ENCODE results near the gene KARS1.
"Not testable (repeated sequence)": the region's sequence is repeated elsewhere in the genome, so short reads cannot be mapped to it uniquely, and the experiment has no call there.

Gene KARS1

DNA sequence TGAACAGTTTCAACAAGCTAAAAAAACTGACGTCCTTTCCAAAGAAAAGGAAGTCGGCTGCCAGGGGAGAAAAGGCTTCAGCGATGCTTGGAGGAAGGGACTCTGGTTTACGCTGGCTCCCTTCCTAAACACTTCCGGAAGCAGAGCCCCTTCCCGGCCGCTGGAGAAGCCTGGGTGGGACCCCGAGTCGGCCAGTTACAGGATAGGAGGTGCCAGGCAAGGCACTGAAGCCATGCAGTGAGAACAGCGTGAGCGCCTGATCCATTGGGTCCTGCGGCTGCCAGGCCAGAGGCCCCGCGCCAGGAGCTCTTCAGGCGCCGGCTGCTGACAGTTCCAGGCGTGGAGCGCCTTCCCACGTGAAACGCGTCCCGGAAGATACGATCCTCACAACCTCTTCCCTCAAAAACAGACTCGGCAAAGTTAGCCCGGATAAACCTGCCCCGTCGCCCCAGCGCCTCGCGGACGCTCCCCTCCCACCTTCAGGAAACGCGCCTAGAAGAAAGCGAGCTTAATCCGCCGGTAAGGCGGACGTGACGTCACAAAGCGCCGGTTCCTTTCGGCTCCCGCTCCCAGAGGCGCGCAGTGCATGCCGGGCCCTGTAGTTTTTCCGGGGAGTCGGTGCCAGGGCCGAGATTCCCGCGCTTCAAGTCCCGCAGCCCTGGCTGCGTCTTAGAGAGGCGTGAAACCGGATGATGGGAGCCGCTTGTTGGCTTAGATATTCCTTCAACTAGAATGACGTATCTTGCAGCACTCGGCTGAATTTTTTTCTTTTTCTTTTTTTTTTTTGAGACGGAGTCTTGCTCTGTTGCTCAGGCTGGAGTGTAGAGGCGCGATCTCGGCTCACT, 24.5 kb downstream of the KARS1 start, which contains the start of gene ADAT1:
TSS of gene ADAT1 (minus strand) at position 521 of the 845 bp plus-strand sequence. CDS start 2,482 bp downstream, outside the sequence.
- peak; percentile 98 to 99 (median 99) for DNase-seq

DNA sequence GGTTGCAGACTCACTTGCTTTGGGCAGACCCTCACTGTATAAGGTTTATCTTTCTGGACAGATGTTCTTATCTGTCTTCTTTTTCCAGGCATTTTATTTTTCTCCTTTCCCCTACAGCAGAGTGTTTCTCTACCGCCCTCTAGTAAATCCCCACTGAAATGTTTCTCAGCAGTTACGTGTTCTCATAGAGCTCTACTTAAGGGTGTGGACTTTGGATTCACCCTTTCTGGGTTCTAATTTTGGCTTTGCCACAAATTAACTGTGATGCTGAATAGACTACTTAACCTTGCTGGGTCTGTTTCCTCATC, 26.3 kb downstream of the KARS1 start:
- DNase-seq: peak in 2 of 3 donors; percentile 9 to 31

DNA sequence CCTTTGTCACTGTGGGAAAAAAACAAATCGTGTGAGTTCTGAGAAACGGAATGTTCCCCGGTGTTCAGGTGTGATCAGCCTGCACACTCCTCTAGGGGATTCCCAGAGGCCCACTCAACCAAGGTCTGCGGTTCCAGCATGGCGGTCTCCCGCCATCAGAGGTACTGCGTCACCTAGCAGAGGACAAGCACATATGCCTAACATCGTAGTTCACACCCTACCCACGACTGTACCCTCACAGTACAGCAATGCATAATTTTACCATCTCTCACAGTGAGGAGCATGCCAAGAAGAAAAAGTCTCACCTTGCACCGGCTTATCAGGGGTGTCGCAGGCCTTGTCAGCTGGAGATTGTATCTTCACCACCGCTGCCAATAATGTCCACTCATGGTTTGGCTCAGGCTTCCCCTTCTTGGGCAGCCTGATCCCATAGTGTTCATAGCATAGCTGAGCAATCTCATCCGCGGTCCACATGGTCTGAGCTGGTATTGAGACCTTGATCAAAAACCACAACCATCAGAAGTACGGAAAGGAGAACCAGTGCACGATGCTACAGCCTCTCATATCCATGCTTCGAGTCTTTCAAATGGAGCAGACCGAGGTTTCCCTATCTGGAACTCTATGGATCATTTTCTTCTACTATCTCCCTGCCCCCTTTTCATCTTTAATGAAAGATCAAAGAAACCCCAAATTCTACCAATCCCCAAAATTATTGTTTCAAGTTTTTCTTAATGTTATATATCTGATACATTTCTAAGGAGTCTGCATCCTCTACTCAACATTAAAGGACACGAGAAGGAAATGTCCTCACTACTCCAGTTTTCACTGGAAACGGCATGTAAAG, 26.9 kb downstream of the KARS1 start:
- DNase-seq: no peak

DNA sequence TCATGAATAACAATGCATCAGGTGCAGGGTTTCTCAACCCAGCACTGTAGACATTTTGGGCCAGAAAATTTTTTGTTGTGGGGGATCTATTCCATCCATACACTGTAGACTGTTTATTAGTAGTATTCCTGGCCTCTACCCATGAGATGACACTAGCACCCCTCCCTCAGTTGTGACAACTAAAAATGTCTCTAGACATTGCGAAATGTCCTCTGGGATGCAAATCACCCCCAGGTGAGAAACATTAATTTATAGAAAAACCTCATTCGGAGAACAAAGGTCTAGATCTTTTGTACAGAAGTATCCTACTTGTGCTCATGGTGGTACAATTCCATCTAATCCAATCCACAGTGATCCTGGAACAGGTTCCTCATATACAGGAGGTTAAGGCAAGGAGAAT, 28.7 kb downstream of the KARS1 start:
- DNase-seq: no peak

DNA sequence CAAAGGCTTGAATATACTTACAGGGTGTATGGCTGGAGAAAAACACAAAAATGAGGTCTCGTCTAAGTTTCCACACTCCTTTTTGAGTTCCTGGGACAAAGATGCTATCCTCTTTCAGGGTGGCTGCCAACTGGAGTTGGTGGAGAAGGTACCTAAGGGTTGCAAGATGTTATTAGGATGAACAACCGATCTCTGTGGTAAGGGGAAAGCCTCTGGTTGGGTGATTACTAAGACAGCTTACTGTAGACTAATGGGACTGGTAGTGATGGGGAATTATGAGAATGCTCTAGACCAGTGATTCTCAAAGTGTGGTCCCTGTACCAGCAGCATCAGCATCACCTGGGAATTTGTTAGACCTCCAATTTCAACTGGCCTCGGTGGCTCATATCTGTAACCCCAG, 30.3 kb downstream of the KARS1 start:
- DNase-seq: no peak

DNA sequence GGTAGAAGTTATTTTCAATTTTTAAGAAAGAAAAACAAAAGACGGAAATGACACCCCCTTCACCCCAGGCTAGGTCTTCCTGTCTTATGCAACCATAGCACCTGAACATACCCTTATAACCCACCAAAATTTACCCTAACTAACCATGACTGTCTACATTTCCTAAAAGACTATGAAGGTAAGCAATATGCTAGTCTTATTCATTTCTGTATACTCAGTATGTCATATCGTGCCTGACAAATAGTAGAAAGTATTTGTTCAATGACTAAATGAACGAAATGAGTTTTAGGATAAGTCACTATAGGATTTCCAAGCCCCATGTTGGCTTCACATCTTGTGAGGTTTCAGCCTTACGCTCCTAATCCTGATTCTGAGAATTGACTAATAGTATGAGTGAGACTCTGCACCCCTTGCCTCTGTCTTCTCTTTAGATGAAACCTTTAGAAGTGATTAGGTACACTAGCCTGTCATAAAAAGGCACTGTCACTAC, 30.9 kb downstream of the KARS1 start:
- DNase-seq: no peak

DNA sequence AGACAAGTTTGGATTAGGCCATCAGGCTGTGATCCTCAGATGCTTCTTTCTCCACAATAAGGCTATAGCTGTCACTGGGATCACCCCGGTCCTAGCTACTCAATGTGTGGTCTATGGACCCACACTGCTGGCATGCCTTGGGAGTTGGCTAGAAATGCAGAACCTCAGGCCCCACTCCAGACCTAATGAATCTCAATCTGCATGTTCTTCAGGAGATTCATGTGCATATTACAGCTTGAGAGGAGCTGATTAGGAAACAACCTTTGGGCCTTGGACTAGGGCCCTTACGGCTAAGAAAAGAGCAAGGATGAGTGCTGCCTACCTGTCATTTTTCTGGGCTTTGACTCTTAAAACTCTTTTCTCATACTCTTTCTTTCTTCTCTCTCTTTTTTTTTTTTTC, 31.8 kb downstream of the KARS1 start:
- DNase-seq: no peak

DNA sequence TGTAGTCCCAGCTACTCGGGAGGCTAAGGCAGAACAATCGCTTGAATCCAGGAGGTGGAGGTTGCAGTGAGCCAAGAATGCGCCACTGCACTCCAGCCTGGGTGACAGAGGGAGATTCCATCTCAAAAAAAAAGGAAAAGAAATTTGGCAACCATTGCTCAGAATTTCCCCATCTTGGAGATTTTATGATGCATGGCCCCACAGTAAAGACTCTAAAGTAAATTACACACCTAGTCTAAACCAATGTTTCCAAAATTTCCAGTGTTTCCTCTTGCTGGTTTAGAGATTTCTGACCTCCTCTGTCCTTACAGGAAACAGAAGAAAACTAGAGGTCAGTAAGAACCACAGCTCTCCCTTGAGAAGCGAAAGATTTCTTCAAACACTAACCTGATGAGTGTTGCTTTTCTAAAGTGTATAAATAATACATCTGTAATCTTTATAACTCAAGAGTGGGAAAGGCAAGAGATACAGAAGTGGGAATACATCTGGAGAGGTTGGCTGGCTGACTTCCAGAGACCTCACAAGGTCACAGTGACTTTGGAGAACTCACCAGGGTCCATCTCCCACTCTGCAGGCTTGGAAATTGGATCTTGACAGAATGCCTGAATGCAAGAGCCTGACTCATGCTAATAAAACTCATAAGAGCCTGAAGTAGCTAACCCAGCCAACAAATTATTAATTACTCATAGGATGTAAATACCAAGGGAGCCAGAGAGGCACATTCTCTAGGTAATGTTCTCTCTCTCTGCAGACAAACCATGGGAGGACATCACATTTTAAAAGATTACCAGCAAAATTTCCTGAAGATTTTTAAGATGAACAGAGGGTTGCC, 33.2 kb downstream of the KARS1 start:
- DNase-seq: peak; percentile 17 to 41 (median 40)

DNA sequence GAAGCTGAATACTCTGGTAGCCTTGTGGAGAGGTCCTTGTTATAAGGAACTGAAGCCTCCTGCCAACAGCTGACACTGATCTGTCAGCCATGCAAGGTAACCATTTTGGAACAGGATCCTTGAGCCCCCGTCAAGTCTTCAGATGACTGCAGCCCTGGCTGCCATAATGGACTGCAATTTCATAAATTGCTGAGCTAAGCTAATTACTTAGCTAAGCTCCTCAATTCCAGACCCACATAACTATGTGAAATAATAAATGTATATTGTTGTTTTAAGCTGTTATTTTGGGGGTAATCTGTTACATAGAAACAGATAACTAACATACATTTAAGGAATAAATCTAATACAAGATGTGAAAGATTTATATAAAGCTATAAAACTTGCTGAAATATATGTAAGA, 41.0 kb downstream of the KARS1 start:
- DNase-seq: no peak

DNA sequence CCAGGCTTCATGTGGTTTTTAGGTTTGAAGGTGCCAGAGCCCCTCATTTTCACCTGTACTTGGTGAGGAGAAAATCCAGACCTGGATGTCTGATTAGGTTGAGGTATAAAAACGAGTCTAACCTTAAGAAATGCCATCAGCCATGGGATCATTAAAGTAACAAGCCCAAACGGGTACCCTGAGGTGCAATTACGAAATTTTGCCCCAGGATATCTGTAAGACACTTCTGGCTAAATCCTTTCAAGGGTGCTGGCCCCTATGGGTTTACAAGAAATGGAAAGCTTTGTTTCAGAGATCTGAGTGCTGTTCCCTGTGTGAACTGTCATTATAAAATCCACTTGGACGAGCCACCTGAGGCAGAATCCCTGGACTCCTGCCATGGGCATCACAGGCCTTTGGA, 44.2 kb downstream of the KARS1 start:
- DNase-seq: no peak

DNA sequence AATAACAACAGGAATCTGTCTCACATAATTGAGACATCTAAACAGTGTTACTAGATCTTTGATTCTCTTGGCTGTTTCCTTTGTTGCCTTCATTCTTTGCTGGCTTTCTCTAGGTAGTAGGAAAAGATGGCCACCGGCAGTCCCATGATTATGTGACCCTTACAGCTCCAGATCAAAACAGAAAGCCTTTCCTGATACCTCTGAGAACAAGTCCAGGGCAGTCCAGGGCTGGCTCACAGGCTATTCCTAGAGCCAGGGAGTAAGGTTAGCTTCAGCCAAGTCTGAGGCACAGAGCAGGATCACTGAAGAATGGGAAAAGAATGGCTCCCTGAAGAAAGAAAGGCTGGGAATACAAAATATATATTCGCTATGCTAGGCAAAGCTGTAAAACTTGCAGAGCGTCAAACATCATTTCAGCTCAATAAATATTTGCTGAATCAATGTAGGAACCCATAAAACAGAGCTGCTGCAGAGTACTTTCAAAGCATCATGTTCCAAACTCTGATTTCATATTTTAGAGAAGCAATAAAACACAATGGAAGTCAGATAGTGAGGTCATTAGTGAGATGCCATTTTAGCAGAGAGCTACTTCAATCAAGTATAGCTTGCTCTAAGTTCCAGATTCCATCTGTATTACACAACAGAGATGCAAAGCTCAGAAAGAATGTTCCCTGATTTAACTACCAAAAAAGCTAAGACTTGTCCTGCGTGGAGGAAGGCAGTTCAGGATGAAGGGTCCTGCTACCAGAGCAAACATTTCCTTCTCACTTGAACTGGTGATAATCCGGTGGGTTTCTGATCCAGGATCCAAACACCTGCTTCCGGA, 47.8 kb downstream of the KARS1 start:
- DNase-seq: no peak

DNA sequence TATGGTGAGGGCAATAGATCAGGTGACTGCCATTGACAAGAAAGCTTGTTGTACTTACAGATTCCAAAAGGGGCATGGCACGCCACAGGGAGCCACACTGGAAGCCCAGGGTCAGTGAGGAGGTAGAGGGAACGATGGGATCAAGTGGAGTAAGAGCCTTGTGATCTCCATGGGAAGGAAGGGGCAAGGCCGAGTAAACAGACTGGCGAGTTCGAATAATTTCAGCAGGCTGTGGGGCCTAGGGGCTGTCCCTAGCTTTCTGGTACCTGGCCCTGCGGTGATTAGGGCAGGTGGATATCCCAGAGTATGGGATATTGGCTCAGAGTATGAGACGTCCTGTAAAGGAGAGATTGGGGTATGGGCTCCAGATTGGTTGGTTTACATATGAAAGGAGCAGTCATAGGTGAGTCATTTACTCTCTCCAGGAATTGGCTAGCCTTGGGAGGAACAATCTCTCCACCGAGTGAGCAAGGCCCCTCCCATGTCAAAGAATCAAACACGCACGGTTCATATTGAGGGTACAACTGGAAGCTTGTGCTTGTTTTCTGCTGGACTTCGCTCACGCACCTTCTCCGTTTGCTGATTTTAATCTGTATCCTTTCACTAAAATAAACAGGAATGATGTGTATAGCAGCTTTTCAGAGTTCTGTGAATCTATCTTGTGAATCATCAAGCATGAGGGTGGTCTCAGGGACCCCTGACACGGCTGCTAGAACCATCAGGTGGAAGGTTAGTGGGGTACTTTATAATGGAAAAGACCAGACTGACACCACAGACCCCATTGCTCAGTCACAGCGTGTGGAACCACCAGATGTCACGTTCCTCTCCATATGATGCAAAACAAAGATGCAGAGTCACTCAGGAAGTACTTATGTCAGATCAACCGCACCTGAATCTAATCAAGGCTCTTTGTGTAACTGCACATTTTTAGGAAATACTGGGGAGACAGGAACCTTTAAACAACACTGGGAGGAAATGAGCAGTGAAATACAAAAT, 53.3 kb downstream of the KARS1 start:
- DNase-seq: no peak

DNA sequence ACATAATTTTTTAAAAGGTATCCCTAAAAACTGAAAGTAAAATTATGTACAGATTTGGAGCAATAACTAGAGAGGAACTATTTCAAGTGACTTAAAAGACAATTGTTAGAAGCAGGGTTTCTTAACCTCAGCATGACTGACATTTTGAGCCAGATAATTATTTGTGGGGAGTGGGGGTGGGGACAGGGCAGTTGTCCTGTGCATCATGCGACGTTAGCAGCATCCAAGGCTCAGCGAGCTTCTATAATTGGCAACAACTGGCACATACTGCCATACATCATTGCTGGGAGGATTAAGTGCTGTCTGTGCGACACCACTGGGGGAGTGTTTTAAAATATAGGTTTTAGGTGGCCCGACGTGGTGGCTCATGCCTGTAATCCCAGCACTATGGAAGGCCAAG, 54.2 kb downstream of the KARS1 start:
- no peak for DNase-seq

DNA sequence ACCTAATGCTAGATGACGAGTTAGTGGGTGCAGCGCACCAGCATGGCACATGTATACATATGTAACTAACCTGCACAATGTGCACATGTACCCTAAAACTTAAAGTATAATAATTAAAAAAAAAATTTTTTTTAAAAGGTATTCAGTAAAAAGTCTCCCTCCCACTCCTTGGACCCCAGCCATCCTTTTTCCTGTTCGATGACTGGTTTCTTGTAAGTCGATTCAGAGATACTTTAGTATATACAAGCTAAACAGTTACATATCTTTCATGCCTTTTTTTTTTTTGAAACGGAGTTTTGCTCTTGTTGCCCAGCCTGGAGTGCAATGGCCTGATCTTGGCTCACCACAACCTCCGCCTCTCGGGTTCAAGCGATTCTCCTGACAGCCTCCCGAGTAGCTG, 55.5 kb downstream of the KARS1 start:
- not testable (repeated sequence) for DNase-seq

DNA sequence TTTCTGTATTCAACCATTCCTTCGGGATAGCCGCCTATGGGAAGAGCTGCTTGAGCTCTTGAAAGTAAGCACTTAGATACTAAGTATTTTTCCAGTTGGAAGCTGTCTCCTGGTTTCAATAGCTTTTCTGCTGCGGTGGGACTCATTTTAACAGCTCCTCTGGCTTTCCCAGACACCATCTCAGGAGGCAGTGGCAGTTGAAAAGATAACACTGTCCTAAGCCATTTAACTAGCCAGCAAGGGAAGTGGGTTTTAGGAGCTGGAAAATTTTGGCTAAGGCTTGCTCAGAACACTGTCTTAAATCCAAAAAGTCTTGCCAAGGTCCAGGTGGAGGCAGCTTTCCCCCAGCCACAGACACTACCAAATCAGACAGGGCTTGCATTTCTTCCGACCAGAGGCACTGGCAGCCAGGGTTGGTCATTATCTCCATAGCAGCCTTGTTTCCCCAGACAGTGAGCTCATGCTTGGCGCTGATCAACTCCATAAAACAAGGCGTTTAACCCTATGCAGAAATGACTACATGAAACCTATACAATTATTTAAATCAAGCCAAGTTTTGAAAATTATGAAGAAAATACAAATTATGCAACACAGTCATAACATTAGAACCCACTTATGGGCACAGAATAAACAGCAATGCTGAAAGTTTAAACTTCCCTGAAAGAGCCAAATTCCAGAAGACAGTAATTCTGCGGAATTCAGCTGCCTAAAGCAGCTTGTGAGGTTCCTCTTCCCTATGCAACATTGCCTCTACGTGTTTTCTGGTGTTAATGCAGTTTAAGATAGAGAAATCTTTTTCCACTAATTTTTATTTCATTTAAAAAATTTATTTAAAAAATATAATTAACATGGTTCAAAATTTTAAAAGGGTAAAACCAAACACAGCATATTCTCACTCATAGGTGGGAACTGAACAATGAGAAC, 56.3 kb downstream of the KARS1 start:
- no peak for DNase-seq

DNA sequence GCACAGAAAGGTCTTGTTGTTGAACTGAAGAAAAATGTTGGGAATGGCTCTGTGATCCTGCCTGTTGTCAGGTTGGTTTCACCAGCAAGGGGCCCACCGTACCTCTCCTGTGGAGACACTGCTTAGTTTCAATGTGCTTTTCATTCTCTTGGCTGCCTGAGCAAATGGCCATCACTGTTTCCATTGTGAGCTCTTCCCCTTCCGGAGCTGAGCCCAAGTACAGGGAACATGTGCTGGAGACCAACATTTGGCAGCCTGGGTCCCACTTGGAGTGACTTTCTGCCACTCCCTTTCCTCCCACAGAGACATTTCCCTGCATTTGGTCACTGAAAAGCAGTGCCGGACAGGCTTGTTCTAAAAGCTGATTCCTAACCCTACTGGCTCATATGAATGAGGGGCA, 58.2 kb downstream of the KARS1 start:
- DNase-seq: no peak

DNA sequence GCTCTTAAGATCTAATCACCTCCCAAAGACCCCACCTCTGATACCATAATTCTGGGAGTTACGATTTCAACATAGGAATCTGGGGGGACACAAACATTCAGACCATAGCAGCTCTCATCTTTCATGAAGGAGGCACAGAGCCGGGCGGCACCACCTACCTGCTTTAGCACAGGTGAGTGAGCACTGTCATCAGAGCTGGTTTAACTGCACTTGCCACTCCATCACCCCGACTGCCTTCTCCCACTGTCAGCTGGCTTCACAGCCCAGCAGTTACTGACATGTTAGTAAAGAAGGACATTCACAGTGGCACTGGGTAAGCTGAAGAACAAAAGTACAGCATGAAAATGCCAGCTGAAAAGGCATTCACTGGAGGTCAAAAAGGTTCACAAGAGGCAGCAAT, 58.7 kb downstream of the KARS1 start:
- no peak for DNase-seq

DNA sequence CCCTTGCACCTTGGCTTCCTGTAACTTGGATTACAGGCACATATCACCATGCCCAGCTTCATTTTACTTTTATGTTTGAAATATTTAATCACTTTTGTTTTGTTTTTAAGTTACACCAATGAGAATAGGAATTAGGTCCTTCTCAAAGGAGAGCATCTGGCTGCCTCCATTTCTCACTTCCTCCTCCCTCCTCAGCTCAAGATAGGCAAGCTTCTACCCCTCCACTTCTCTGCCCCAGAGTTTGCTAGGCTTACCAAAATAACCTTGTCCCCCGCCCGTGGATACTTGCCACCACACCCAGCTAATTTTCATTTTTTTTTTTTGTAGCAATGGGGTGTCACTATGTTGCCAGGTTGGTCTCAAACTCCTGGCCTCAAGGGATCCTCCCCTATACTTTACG, 63.4 kb downstream of the KARS1 start:
- DNase-seq: no peak

DNA sequence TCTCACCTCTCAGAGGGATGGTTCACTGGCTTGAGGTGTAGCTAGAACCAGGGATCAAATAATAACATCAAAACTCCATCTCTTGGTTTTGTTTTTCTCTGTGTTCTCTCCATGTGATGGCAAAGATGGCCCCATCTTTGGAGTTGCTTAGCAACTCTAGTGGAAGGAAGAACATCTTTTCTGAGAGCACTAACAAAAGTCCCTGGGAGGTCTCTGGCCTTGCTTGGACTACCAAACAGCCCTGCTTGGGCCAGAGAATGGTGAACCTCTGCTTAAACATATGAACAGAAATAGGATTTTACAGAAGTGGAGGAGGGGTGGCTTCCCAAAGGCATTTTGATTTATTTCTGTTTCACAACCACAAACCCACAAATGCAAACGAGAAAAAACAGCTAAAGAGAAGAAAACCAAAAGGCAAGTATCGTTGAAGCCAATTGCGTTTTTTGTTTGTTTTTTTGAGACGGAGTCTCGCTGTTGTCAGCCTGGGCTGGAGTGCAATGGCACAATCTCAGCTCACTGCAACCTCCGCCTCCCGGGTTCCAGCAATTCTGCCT, 68.1 kb downstream of the KARS1 start:
- no peak for DNase-seq

All from suppressor macrophage treated with lipopolysaccharide for 1 hour (primary cell).